Calu3 (cell line): Measurements from ENCODE around the gene F5. TPM values are rescaled to one million over a fixed set of nuclear protein-coding genes. Genes with fewer than 3 reads are reported as not detected.
A peak's percentile ranks its signal among the peaks of the same experiment; 100 is the strongest.

ENCODE experiments used
- BruUV-seq: library from RNA; stranded (reverse); fragments of 400-500 nt; replicated peaks from 2 replicates; lab custom pipeline; 2021; lab: Mats Ljungman, UMichigan
- CTCF ChIA-PET: fragments of 300-600 bp; sonication (Branson Sonifier 250); formaldehyde crosslinking; loops from one replicate; lab custom pipeline; 2022; ENCODE audit warnings: antibody characterized with exemption; lab: Charles Lee
- DNase-seq: peaks from one replicate; pipeline ENCODE4 v3.0.0; 2022
- H3K27ac Mint-ChIP-seq: one replicate; pipeline ENCODE4 v1.8.0; 2022; ENCODE audit warnings: mixed read lengths; ENCODE audit not compliant: unreplicated experiment
- H3K27me3 Mint-ChIP-seq: one replicate; pipeline ENCODE4 v1.8.0; 2022; ENCODE audit warnings: mixed read lengths; ENCODE audit not compliant: unreplicated experiment
- H3K36me3 Mint-ChIP-seq: one replicate; pipeline ENCODE4 v1.8.0; 2022; ENCODE audit warnings: mild to moderate bottlenecking, moderate library complexity, mixed read lengths; ENCODE audit not compliant: insufficient read depth, unreplicated experiment
- H3K4me1 Mint-ChIP-seq: one replicate; pipeline ENCODE4 v1.8.0; 2022; ENCODE audit warnings: mild to moderate bottlenecking, low read depth, mixed read lengths; ENCODE audit not compliant: unreplicated experiment
- H3K4me3 Mint-ChIP-seq: one replicate; pipeline ENCODE4 v1.8.0; 2022; ENCODE audit warnings: mild to moderate bottlenecking, low read depth, moderate library complexity, mixed read lengths; ENCODE audit not compliant: unreplicated experiment
- H3K9me3 Mint-ChIP-seq: one replicate; pipeline ENCODE4 v1.8.0; 2022; ENCODE audit warnings: low read depth, mixed read lengths; ENCODE audit not compliant: unreplicated experiment
- intact Hi-C: fragments of 100-400 bp; cut with micrococcal nuclease; formaldehyde crosslinking; loops from one replicate; pipeline ENCODE4 v1.10.0; 2022; ENCODE audit not compliant: unreplicated experiment
- total RNA-seq: library from RNA; stranded (reverse); gene quantifications from 2 replicates; pipeline ENCODE4 v1.2.3, GENCODE V29; 2022
- TF ChIP-seq, protein P1 (sequence below): fragments of 200-600 bp; IDR thresholded peaks from one replicate; pipeline ENCODE4 v1.8.0; 2022; ENCODE audit warnings: antibody characterized with exemption; ENCODE audit not compliant: unreplicated experiment

Gene F5
- total RNA-seq, 1 experiment from 2014 or later, result 8.1 TPM

DNA sequence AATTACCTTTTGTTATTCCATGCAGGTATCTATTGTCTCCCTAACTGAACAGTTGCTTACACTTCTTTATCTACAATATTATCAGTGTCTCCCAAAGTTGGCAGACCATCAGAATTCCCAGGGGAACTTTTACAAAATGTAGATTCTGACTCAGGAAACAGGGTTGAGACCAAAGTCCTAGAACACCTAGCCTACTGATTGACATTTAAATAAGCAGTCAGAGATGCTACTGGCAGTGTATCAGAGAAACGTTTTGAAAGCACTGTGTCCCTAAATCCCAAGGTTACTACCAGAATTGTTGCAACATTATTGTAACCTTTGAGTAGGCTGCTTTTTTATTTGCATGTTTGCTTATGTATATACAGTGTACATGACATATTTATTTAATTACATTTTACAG lies 1.8 kb upstream of the F5 start:
- intact Hi-C loops, result no loop called here
- Mint-ChIP-seq H3K36me3 (peaks cover 8% of the 10 kb centered on the region), H3K27me3 (no peaks in the 10 kb centered on the region), H3K9me3 (no peaks in the 10 kb centered on the region), H3K4me3 (no peak overlapping the region), H3K4me1 (peaks cover 37% of the 10 kb centered on the region), H3K27ac (no peak overlapping the region)
- TF ChIP-seq, protein P1, sequence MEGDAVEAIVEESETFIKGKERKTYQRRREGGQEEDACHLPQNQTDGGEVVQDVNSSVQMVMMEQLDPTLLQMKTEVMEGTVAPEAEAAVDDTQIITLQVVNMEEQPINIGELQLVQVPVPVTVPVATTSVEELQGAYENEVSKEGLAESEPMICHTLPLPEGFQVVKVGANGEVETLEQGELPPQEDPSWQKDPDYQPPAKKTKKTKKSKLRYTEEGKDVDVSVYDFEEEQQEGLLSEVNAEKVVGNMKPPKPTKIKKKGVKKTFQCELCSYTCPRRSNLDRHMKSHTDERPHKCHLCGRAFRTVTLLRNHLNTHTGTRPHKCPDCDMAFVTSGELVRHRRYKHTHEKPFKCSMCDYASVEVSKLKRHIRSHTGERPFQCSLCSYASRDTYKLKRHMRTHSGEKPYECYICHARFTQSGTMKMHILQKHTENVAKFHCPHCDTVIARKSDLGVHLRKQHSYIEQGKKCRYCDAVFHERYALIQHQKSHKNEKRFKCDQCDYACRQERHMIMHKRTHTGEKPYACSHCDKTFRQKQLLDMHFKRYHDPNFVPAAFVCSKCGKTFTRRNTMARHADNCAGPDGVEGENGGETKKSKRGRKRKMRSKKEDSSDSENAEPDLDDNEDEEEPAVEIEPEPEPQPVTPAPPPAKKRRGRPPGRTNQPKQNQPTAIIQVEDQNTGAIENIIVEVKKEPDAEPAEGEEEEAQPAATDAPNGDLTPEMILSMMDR, result no peak
- CTCF ChIA-PET, result no interaction called here
- no peak for DNase-seq
- no TSS peak for BruUV-seq

DNA sequence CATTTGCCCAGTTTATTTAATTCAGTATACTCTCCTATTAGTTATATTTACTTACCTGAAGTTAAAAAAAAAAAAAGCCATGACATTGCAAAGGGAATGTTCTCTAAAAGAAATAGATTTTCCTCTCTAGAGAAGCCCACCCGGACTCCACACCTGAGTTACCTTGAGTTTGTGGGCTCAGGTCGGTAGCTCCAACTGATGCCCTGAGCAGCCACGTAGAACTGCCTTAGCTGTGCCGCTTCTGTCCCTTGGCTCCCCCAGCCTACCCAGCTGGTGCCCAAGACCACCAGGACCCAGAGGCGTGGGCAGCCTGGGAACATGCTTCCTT lies 250 bp downstream of the F5 start:
- intact Hi-C loops, result loop anchor here (1.0 to 2.0 kb wide), 2 partner anchors 35 to 126 kb away; no protein-coding TSS in a partner anchor
- Mint-ChIP-seq H3K4me3 (peak overlapping the region; percentile 78), H3K36me3 (peaks cover 8% of the 10 kb centered on the region), H3K27ac (peak overlapping the region; percentile 83), H3K4me1 (peaks cover 29% of the 10 kb centered on the region), H3K9me3 (no peaks in the 10 kb centered on the region), H3K27me3 (no peaks in the 10 kb centered on the region)
- TF ChIP-seq, protein P1, result no peak
- BruUV-seq, result no TSS peak
- no peak for DNase-seq
- CTCF ChIA-PET, result interaction anchor here (0.8 to 2.0 kb wide), 14 partner anchors 9 to 224 kb away, joined by 3 to 20 read pairs (median 6); partner anchors contain the start of gene SLC19A2

DNA sequence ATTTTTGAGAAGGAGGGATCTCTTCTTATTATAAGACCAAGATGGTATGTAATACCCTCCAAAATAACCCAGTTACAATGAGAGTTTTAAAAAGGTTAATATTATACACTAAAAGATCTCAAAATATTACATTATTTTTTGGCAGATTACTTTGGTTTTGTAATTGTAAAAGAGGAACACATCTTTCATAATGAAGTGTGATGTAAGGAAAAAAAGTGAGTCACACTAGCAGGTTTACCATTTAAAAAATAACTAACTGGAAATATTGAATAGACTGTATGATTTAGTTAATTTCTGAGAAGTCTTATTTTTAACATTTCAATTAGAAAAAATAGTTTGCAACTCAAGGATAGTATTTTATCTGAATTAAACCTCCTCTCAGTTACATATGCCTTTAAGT lies 1.1 kb downstream of the F5 start:
- Mint-ChIP-seq H3K9me3 (no peaks in the 10 kb centered on the region), H3K4me1 (peaks cover 26% of the 10 kb centered on the region), H3K27me3 (no peaks in the 10 kb centered on the region), H3K36me3 (peaks cover 8% of the 10 kb centered on the region), H3K27ac (no peak overlapping the region), H3K4me3 (peak overlapping the region; percentile 78)
- CTCF ChIA-PET, result interaction anchor here (1.1 to 2.0 kb wide), 2 partner anchors 99 to 127 kb away, joined by 3 to 20 read pairs; partner anchors contain the start of gene SLC19A2
- intact Hi-C loops, result no loop called here
- no TSS peak for BruUV-seq
- DNase-seq, result no peak
- TF ChIP-seq, protein P1, result no peak

DNA sequence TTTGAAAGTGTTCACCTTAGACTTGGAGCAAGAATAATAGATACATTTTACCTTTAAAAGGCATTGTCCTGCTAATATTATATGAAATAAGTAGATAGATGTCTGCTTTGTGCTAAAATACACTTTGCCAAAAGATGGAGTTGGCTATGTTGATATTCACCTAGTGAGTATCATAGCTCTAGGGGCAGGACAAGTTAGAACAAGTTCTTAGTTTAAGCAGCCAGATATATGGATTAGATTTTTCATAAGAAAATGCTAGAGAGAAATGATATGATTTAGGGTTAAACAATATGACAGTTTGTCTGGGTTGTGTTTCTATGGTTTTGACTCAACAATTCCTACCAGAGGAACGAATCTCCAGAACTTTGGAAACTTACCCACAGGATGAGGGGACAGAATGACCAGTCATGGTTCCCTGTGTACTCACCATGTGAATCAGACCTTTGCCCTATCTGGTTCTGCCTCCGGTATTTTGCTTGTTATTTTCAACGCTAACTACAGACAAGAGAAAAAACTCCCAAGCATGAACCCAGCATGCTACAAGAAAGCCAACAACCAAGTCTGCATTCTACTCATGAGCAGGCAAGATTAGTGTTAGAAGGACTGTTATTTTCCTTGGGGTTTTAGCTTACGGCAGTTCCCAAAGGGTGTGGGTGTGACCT lies 1.7 kb downstream of the F5 start:
- TF ChIP-seq, protein P1, result no peak
- Mint-ChIP-seq H3K9me3 (no peaks in the 10 kb centered on the region), H3K27me3 (no peaks in the 10 kb centered on the region), H3K4me1 (peaks cover 26% of the 10 kb centered on the region), H3K4me3 (peak overlapping the region; percentile 30), H3K36me3 (peaks cover 8% of the 10 kb centered on the region), H3K27ac (no peak overlapping the region)
- no peak for DNase-seq
- intact Hi-C loops, result no loop called here
- BruUV-seq, result no TSS peak
- CTCF ChIA-PET, result no interaction called here
